ENCODE results near the gene NPHS1. TPM values are rescaled to one million over a fixed set of nuclear protein-coding genes. Genes with fewer than 3 reads are reported as not detected.
A peak's percentile ranks its signal among the peaks of the same experiment; 100 is the strongest.

NPHS1 gene
- total and polyA plus RNA-seq, 2 experiments from 2014 or later: not detected

DNA sequence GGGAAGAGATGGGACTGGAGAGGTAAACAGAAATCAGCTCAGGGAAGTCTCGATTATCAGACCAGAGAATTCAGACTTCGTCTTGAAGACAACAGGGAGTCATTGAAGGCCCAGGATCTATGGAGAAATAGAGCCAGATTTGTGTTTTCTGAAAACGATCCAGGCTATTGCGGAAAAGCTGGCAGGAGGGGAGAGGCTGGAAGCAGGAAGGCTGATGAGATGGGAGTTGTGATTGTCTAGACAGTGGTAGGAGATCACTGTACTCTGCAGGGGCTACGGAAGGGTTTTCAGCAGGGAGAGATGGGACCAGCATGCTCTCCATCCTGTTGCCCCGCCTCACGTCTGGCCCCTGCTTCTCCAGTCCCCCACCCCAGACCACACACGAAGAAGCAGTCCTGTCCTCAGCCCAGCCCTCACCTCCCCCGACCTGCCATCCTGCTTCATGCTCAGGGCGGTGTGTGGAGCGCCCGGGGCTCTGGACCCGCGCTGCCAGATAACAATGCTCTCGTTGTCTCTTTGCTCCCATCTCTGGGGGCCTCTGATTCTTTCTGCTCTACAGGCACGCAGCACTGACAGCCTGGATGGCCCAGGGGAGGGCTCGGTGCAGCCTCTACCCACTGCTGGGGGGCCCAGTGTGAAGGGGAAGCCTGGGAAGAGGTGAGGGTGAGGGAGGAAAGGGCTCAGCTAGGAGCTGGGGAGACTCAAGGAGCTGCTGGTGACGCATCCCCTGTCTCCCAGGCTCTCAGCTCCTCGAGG, 75.0 kb downstream of the NPHS1 start:
- H3K9me2 ChIP-seq (ENCODE audit: insufficient read depth): no peaks in the 10 kb centered on the region
- no peaks in the 10 kb centered on the region for H3K4me1 ChIP-seq (ENCODE audit: insufficient read depth)
- H3K4me2 ChIP-seq (ENCODE audit: unreplicated experiment): no peak overlapping the region
- H3K27me3 ChIP-seq (replicated peaks; ENCODE audit: insufficient read depth): no peaks in the 10 kb centered on the region
- 81 to 83% methylated on average over 19 of the region's 19 CpGs for WGBS, 2 experiments (ENCODE audit: low coverage in 1 of 2, low lambda C conversion rate in 2 of 2, missing lambda C conversion rate in 2 of 2)
- no peaks in the 10 kb centered on the region for H4K20me1 ChIP-seq (ENCODE audit: insufficient read depth)
- H2AFZ ChIP-seq: no peak overlapping the region
- H3K4me3 ChIP-seq: no peak overlapping the region
- DNase-seq: no peak
- H3K9me3 ChIP-seq (ENCODE audit: low read depth): no peaks in the 10 kb centered on the region
- H3K36me3 ChIP-seq (ENCODE audit: low read depth): no peaks in the 10 kb centered on the region
- no peak for TF ChIP-seq EZH2 (IDR thresholded peaks at IDR 0.05; ENCODE audit: insufficient read depth, poor library complexity, severe bottlenecking)
- TF ChIP-seq EZH2phosphoT487 (IDR thresholded peaks at IDR 0.05; ENCODE audit: insufficient read depth, low read depth): no peak
- in situ Hi-C loops (cut with MboI): no loop called here
- no peak overlapping the region for H3K9ac ChIP-seq
- no peaks in the 10 kb centered on the region for H3K79me2 ChIP-seq (ENCODE audit: insufficient read depth)
- no peak overlapping the region for H3K27ac ChIP-seq
- peaks cover 11% of the 10 kb centered on the region for H3F3A ChIP-seq (ENCODE audit: insufficient read depth)

DNA sequence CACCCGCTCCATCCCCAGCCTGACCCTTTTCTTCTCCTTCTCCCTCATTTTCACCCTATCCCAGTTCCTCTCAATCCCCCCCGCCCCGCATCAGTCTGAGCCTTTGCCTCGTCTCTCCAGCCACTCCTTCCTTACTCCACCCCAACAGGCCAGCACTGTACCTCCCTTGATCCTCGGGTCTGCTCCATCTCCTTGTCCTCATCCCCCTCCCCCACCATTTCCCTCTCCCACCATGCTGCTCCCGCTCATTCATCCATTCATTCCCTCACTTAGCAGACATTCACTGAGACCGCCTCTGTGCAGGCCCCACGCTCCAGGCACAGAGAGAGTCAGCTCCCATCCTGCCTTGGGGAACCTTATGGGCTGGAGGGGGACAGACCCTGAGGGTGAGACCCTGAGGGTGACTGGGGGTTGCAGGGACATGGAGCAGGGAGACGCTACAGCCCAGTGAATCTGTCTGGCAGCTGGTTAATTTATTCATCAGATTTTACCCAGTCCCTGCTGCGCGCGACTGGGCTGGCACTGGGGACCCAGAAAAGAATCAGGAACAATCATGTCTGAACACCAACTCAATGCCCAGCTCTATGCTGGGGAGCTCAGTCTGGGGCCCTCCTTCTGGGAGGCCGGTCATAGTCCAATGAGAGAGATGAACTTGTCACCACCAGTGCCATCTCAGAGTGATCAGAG, 76.1 kb downstream of the NPHS1 start:
- 59 to 60% methylated on average over 12 to 13 of the region's 13 CpGs for WGBS, 2 experiments (ENCODE audit: low coverage in 1 of 2, low lambda C conversion rate in 2 of 2, missing lambda C conversion rate in 2 of 2)
- in situ Hi-C loops (cut with MboI): no loop called here
- no peaks in the 10 kb centered on the region for H3K79me2 ChIP-seq (ENCODE audit: insufficient read depth)
- no peaks in the 10 kb centered on the region for H4K20me1 ChIP-seq (ENCODE audit: insufficient read depth)
- no peak overlapping the region for H3K27ac ChIP-seq
- peak; percentile 12 for DNase-seq
- H3K9me3 ChIP-seq (ENCODE audit: low read depth): no peaks in the 10 kb centered on the region
- peak overlapping the region; percentile 58 for H3K4me2 ChIP-seq (ENCODE audit: unreplicated experiment)
- TF ChIP-seq EZH2 (IDR thresholded peaks at IDR 0.05; ENCODE audit: insufficient read depth, poor library complexity, severe bottlenecking): no peak
- no peak for TF ChIP-seq EZH2phosphoT487 (IDR thresholded peaks at IDR 0.05; ENCODE audit: insufficient read depth, low read depth)
- H3K4me1 ChIP-seq (ENCODE audit: insufficient read depth): no peaks in the 10 kb centered on the region
- peak overlapping the region; percentile 72 for H3K4me3 ChIP-seq
- H3F3A ChIP-seq (ENCODE audit: insufficient read depth): peaks cover 12% of the 10 kb centered on the region
- no peaks in the 10 kb centered on the region for H3K27me3 ChIP-seq (replicated peaks; ENCODE audit: insufficient read depth)
- peak overlapping the region; percentile 71 for H3K9ac ChIP-seq
- peak overlapping the region; percentile 75 for H2AFZ ChIP-seq
- no peaks in the 10 kb centered on the region for H3K36me3 ChIP-seq (ENCODE audit: low read depth)
- no peaks in the 10 kb centered on the region for H3K9me2 ChIP-seq (ENCODE audit: insufficient read depth)

Small RNAs within 50 kb of the gene (small RNA-seq; reads per million reads assigned to genes)
- not detected for gene RN7SL402P (ENCODE audit: low read depth, low replicate concordance)

Other genes with a start within 250 kb of the NPHS1 start
- 8.5 and 10.1 TPM in 2 replicates for gene HAUS5, start 239.8 kb downstream of the NPHS1 start, total RNA-seq (2014; rRNA removed; shearing (Covaris generic))
- gene HAUS5, start 239.8 kb downstream of the NPHS1 start, polyA plus RNA-seq (2016; fragmentation: Nextera tagmentation; extraction: Ambion mirVana): 7.4 and 9.6 TPM in 2 replicates
- gene RBM42, start 223.5 kb downstream of the NPHS1 start, total RNA-seq (2014; rRNA removed; shearing (Covaris generic)): 57.3 and 74.7 TPM in 2 replicates
- gene RBM42, start 223.5 kb downstream of the NPHS1 start, polyA plus RNA-seq (2016; fragmentation: Nextera tagmentation; extraction: Ambion mirVana): 82.5 and 86.2 TPM in 2 replicates
- gene ETV2, start 210.8 kb downstream of the NPHS1 start, total RNA-seq (2014; rRNA removed; shearing (Covaris generic)): not detected in 2 replicates
- gene ETV2, start 210.8 kb downstream of the NPHS1 start, polyA plus RNA-seq (2016; fragmentation: Nextera tagmentation; extraction: Ambion mirVana): 0.91 and 0.93 TPM in 2 replicates
- gene COX6B1, start 204.2 kb downstream of the NPHS1 start, total RNA-seq (2014; rRNA removed; shearing (Covaris generic)): 328 and 423 TPM in 2 replicates
- 448 and 472 TPM in 2 replicates for gene COX6B1, start 204.2 kb downstream of the NPHS1 start, polyA plus RNA-seq (2016; fragmentation: Nextera tagmentation; extraction: Ambion mirVana)
- gene UPK1A, start 186.0 kb downstream of the NPHS1 start, total RNA-seq (2014; rRNA removed; shearing (Covaris generic)): not detected in 2 replicates
- gene UPK1A, start 186.0 kb downstream of the NPHS1 start, polyA plus RNA-seq (2016; fragmentation: Nextera tagmentation; extraction: Ambion mirVana): not detected in 2 replicates
- not detected in 2 replicates for gene ZBTB32, start 147.9 kb downstream of the NPHS1 start, total RNA-seq (2014; rRNA removed; shearing (Covaris generic))
- gene ZBTB32, start 147.9 kb downstream of the NPHS1 start, polyA plus RNA-seq (2016; fragmentation: Nextera tagmentation; extraction: Ambion mirVana): not detected in 2 replicates
- gene KMT2B, start 134.5 kb downstream of the NPHS1 start, total RNA-seq (2014; rRNA removed; shearing (Covaris generic)): 6.8 and 7.5 TPM in 2 replicates
- 4.0 and 4.1 TPM in 2 replicates for gene KMT2B, start 134.5 kb downstream of the NPHS1 start, polyA plus RNA-seq (2016; fragmentation: Nextera tagmentation; extraction: Ambion mirVana)
- gene IGFLR1, start 110.1 kb downstream of the NPHS1 start, total RNA-seq (2014; rRNA removed; shearing (Covaris generic)): 1.4 TPM in 1 of 2 replicates, not detected in the other
- 3.2 and 3.3 TPM in 2 replicates for gene IGFLR1, start 110.1 kb downstream of the NPHS1 start, polyA plus RNA-seq (2016; fragmentation: Nextera tagmentation; extraction: Ambion mirVana)
- gene U2AF1L4, start 107.1 kb downstream of the NPHS1 start, total RNA-seq (2014; rRNA removed; shearing (Covaris generic)): 10.7 and 18.8 TPM in 2 replicates
- 23.1 and 25.3 TPM in 2 replicates for gene U2AF1L4, start 107.1 kb downstream of the NPHS1 start, polyA plus RNA-seq (2016; fragmentation: Nextera tagmentation; extraction: Ambion mirVana)
- 15.7 and 21.6 TPM in 2 replicates for gene PSENEN, start 106.9 kb downstream of the NPHS1 start, total RNA-seq (2014; rRNA removed; shearing (Covaris generic))
- gene PSENEN, start 106.9 kb downstream of the NPHS1 start, polyA plus RNA-seq (2016; fragmentation: Nextera tagmentation; extraction: Ambion mirVana): 99.7 and 108 TPM in 2 replicates
- gene LIN37, start 103.9 kb downstream of the NPHS1 start, total RNA-seq (2014; rRNA removed; shearing (Covaris generic)): 12.0 and 12.3 TPM in 2 replicates
- 9.5 and 9.7 TPM in 2 replicates for gene LIN37, start 103.9 kb downstream of the NPHS1 start, polyA plus RNA-seq (2016; fragmentation: Nextera tagmentation; extraction: Ambion mirVana)
- gene HSPB6, start 95.5 kb downstream of the NPHS1 start, total RNA-seq (2014; rRNA removed; shearing (Covaris generic)): 14.1 and 24.3 TPM in 2 replicates
- 220 and 238 TPM in 2 replicates for gene HSPB6, start 95.5 kb downstream of the NPHS1 start, polyA plus RNA-seq (2016; fragmentation: Nextera tagmentation; extraction: Ambion mirVana)
- gene PROSER3, start 94.3 kb downstream of the NPHS1 start, total RNA-seq (2014; rRNA removed; shearing (Covaris generic)): 2.7 and 7.6 TPM in 2 replicates
- 10.9 and 12.6 TPM in 2 replicates for gene PROSER3, start 94.3 kb downstream of the NPHS1 start, polyA plus RNA-seq (2016; fragmentation: Nextera tagmentation; extraction: Ambion mirVana)
- 2.0 and 24.9 TPM in 2 replicates for gene ARHGAP33, start 76.9 kb downstream of the NPHS1 start, total RNA-seq (2014; rRNA removed; shearing (Covaris generic))
- 1.1 and 1.9 TPM in 2 replicates for gene ARHGAP33, start 76.9 kb downstream of the NPHS1 start, polyA plus RNA-seq (2016; fragmentation: Nextera tagmentation; extraction: Ambion mirVana)
- not detected in 2 replicates for gene PRODH2, start 39.7 kb downstream of the NPHS1 start, total RNA-seq (2014; rRNA removed; shearing (Covaris generic))
- not detected in 2 replicates for gene PRODH2, start 39.7 kb downstream of the NPHS1 start, polyA plus RNA-seq (2016; fragmentation: Nextera tagmentation; extraction: Ambion mirVana)
- gene KIRREL2, start 4.4 kb upstream of the NPHS1 start, total RNA-seq (2014; rRNA removed; shearing (Covaris generic)): not detected in 2 replicates
- gene KIRREL2, start 4.4 kb upstream of the NPHS1 start, polyA plus RNA-seq (2016; fragmentation: Nextera tagmentation; extraction: Ambion mirVana): not detected in 2 replicates
- 10.6 and 20.4 TPM in 2 replicates for gene APLP1, start 16.1 kb upstream of the NPHS1 start, total RNA-seq (2014; rRNA removed; shearing (Covaris generic))
- gene APLP1, start 16.1 kb upstream of the NPHS1 start, polyA plus RNA-seq (2016; fragmentation: Nextera tagmentation; extraction: Ambion mirVana): 16.7 and 16.8 TPM in 2 replicates
- gene NFKBID, start 48.0 kb upstream of the NPHS1 start, total RNA-seq (2014; rRNA removed; shearing (Covaris generic)): 5.0 and 7.6 TPM in 2 replicates
- 3.9 and 7.1 TPM in 2 replicates for gene NFKBID, start 48.0 kb upstream of the NPHS1 start, polyA plus RNA-seq (2016; fragmentation: Nextera tagmentation; extraction: Ambion mirVana)
- not detected in 2 replicates for gene HCST, start 50.0 kb upstream of the NPHS1 start, total RNA-seq (2014; rRNA removed; shearing (Covaris generic))
- gene HCST, start 50.0 kb upstream of the NPHS1 start, polyA plus RNA-seq (2016; fragmentation: Nextera tagmentation; extraction: Ambion mirVana): 9.1 and 11.3 TPM in 2 replicates
- gene TYROBP, start 55.8 kb upstream of the NPHS1 start, total RNA-seq (2014; rRNA removed; shearing (Covaris generic)): not detected in 2 replicates
- gene TYROBP, start 55.8 kb upstream of the NPHS1 start, polyA plus RNA-seq (2016; fragmentation: Nextera tagmentation; extraction: Ambion mirVana): not detected in 2 replicates
- 5.3 and 9.4 TPM in 2 replicates for gene LRFN3, start 83.9 kb upstream of the NPHS1 start, total RNA-seq (2014; rRNA removed; shearing (Covaris generic))
- 7.1 and 7.5 TPM in 2 replicates for gene LRFN3, start 83.9 kb upstream of the NPHS1 start, polyA plus RNA-seq (2016; fragmentation: Nextera tagmentation; extraction: Ambion mirVana)
- gene SDHAF1, start 142.7 kb upstream of the NPHS1 start, total RNA-seq (2014; rRNA removed; shearing (Covaris generic)): 38.3 and 49.7 TPM in 2 replicates
- gene SDHAF1, start 142.7 kb upstream of the NPHS1 start, polyA plus RNA-seq (2016; fragmentation: Nextera tagmentation; extraction: Ambion mirVana): 17.2 and 20.3 TPM in 2 replicates
- gene SYNE4, start 156.3 kb upstream of the NPHS1 start, total RNA-seq (2014; rRNA removed; shearing (Covaris generic)): not detected in 2 replicates
- 0.11 and 0.31 TPM in 2 replicates for gene SYNE4, start 156.3 kb upstream of the NPHS1 start, polyA plus RNA-seq (2016; fragmentation: Nextera tagmentation; extraction: Ambion mirVana)
- gene ALKBH6, start 161.7 kb upstream of the NPHS1 start, total RNA-seq (2014; rRNA removed; shearing (Covaris generic)): 32.1 and 34.1 TPM in 2 replicates
- 25.6 and 29.2 TPM in 2 replicates for gene ALKBH6, start 161.7 kb upstream of the NPHS1 start, polyA plus RNA-seq (2016; fragmentation: Nextera tagmentation; extraction: Ambion mirVana)
- 10.9 and 14.9 TPM in 2 replicates for gene CLIP3, start 180.4 kb upstream of the NPHS1 start, total RNA-seq (2014; rRNA removed; shearing (Covaris generic))
- gene CLIP3, start 180.4 kb upstream of the NPHS1 start, polyA plus RNA-seq (2016; fragmentation: Nextera tagmentation; extraction: Ambion mirVana): 48.2 and 49.0 TPM in 2 replicates
- gene THAP8, start 201.8 kb upstream of the NPHS1 start, total RNA-seq (2014; rRNA removed; shearing (Covaris generic)): 3.8 and 8.2 TPM in 2 replicates
- 11.8 and 12.8 TPM in 2 replicates for gene THAP8, start 201.8 kb upstream of the NPHS1 start, polyA plus RNA-seq (2016; fragmentation: Nextera tagmentation; extraction: Ambion mirVana)
- 2.8 and 3.4 TPM in 2 replicates for gene WDR62, start 202.4 kb upstream of the NPHS1 start, total RNA-seq (2014; rRNA removed; shearing (Covaris generic))
- 2.6 and 2.7 TPM in 2 replicates for gene WDR62, start 202.4 kb upstream of the NPHS1 start, polyA plus RNA-seq (2016; fragmentation: Nextera tagmentation; extraction: Ambion mirVana)